ENCODE results near the gene UTP25. TPM values are rescaled to one million over a fixed set of nuclear protein-coding genes. Genes with fewer than 3 reads are reported as not detected.

Gene UTP25
- polyA plus RNA-seq (2012; ENCODE audit: insufficient read depth, insufficient read length, low read depth): 12.9 TPM

- TF ChIP-seq CTCF (IDR thresholded peaks at IDR 0.05; ENCODE audit: low read depth, low read length): peak; percentile 83
- DNase-seq: peak; percentile 94
- peaks cover 21% of the 10 kb centered on the region for H3K36me3 ChIP-seq
- no peaks in the 10 kb centered on the region for H3K27me3 ChIP-seq
- H3K9me3 ChIP-seq: no peaks in the 10 kb centered on the region
- H3K4me3 ChIP-seq (ENCODE audit: low read depth, low read length): peak within 1 kb of the TSS; percentile 77
- no peaks in the 10 kb centered on the region for H3K4me1 ChIP-seq
Measured at GRCh38 chr1:209827384-209828262, at the start of gene UTP25. UTP25 (plus strand) TSS chr1:209827972; CDS start chr1:209828064, 92 bp downstream.

- H3K4me1 ChIP-seq: peaks cover 7% of the 10 kb centered on the region
- H3K36me3 ChIP-seq: no peaks in the 10 kb centered on the region
- TF ChIP-seq CTCF (IDR thresholded peaks at IDR 0.05; ENCODE audit: low read depth, low read length): no peak
- H3K9me3 ChIP-seq: no peaks in the 10 kb centered on the region
- no peaks in the 10 kb centered on the region for H3K27me3 ChIP-seq
- no peak for DNase-seq
- no peak overlapping the region for H3K4me3 ChIP-seq (ENCODE audit: low read depth, low read length)
Measured at GRCh38 chr1:209778102-209778501, 49.7 kb upstream of the UTP25 start.

- H3K4me3 ChIP-seq (ENCODE audit: low read depth, low read length): no peak overlapping the region
- no peaks in the 10 kb centered on the region for H3K27me3 ChIP-seq
- no peak for DNase-seq
- H3K4me1 ChIP-seq: peaks cover 7% of the 10 kb centered on the region
- H3K36me3 ChIP-seq: no peaks in the 10 kb centered on the region
- no peaks in the 10 kb centered on the region for H3K9me3 ChIP-seq
- no peak for TF ChIP-seq CTCF (IDR thresholded peaks at IDR 0.05; ENCODE audit: low read depth, low read length)
Measured at GRCh38 chr1:209780268-209780667, 47.5 kb upstream of the UTP25 start.

- DNase-seq: no peak
- no peaks in the 10 kb centered on the region for H3K9me3 ChIP-seq
- H3K4me3 ChIP-seq (ENCODE audit: low read depth, low read length): peak overlapping the region; percentile 78
- TF ChIP-seq CTCF (IDR thresholded peaks at IDR 0.05; ENCODE audit: low read depth, low read length): no peak
- no peaks in the 10 kb centered on the region for H3K36me3 ChIP-seq
- no peaks in the 10 kb centered on the region for H3K4me1 ChIP-seq
- H3K27me3 ChIP-seq: no peaks in the 10 kb centered on the region
Measured at GRCh38 chr1:209783386-209783785, 44.4 kb upstream of the UTP25 start.

- Histone ChIP-seq H3K36me3 (no peaks in the 10 kb centered on the region), H3K4me1 (no peaks in the 10 kb centered on the region), H3K9me3 (no peaks in the 10 kb centered on the region), H3K27me3 (no peaks in the 10 kb centered on the region), H3K4me3 (ENCODE audit: low read depth, low read length) (peak within 1 kb of the TSS; percentile 78)
- DNase-seq: peak; percentile 99
- no peak for TF ChIP-seq CTCF (IDR thresholded peaks at IDR 0.05; ENCODE audit: low read depth, low read length)
Measured at GRCh38 chr1:209784265-209785169, 43.3 kb upstream of the UTP25 start, which contains the start of gene C1orf74. C1orf74 (minus strand) TSS chr1:209784559; CDS start chr1:209783634, 925 bp downstream.

Data from BE2C (cell line).